SK-N-SH (cell line): ENCODE results near the gene GRIN1. TPM values are rescaled to one million over a fixed set of nuclear protein-coding genes. Genes with fewer than 3 reads are reported as not detected.

ENCODE experiments used
- CTCF ChIA-PET: fragments of 300-600, 350-600 bp; formaldehyde crosslinking; extraction: SDS; loops from one replicate; lab custom pipeline; 2021; lab: Yijun Ruan, JAX
- POLR2A ChIA-PET: fragments of 350-600 bp; sonication (Branson Sonifier 250); formaldehyde crosslinking; extraction: SDS; loops from one replicate; lab custom pipeline; 2020; ENCODE audit warnings: antibody characterized with exemption, inconsistent platforms; lab: Yijun Ruan, JAX
- DNase-seq: peaks from one replicate; pipeline ENCODE4 v3.0.0; 2012
- H2AFZ ChIP-seq: fragments of 200-600 bp; sonication (generic); 2 replicates; pipeline ENCODE4 v1.8.1; 2016; ENCODE audit warnings: antibody characterized with exemption, mild to moderate bottlenecking, low read depth
- H3F3A ChIP-seq: fragments of 200-600 bp; sonication (generic); replicated peaks from 2 replicates; pipeline ENCODE3; 2016; ENCODE audit warnings: antibody characterized with exemption, mild to moderate bottlenecking; ENCODE audit not compliant: insufficient read depth
- H3K27ac ChIP-seq, 2 experiments: fragments of 200-500 bp in 1 of 2; fragments of 200-600 bp in 1 of 2; sonication (Bioruptor generic) in 1 of 2; sonication (generic), shearing (Covaris generic) in 1 of 2; 2 replicates each; pipeline versions ENCODE4 v1.5.1 to v1.6.1; 2014 to 2016; ENCODE audit warnings: low read depth in 2 of 2, inconsistent platforms in 1 of 2, low read length in 1 of 2, mild to moderate bottlenecking in 1 of 2, mixed read lengths in 1 of 2
- H3K27me3 ChIP-seq: fragments of 200-600 bp; sonication (generic), shearing (Covaris generic); 2 replicates; pipeline ENCODE4 v1.6.1; 2016; ENCODE audit warnings: mixed run types; ENCODE audit not compliant: insufficient read depth
- H3K36me3 ChIP-seq, 2 experiments: fragments of 200-500 bp in 1 of 2; fragments of 200-600 bp in 1 of 2; sonication (Bioruptor generic) in 1 of 2; sonication (generic) in 1 of 2; replicated peaks in 1 of 2; 2 replicates each; pipeline versions ENCODE3 to v1.5.1; 2014 to 2016; ENCODE audit warnings: low read length in 1 of 2, mild to moderate bottlenecking in 1 of 2; ENCODE audit not compliant: insufficient read depth in 2 of 2, control insufficient read depth in 1 of 2
- H3K4me1 ChIP-seq, 2 experiments: fragments of 200-500 bp in 1 of 2; fragments of 200-600 bp in 1 of 2; sonication (Bioruptor generic) in 1 of 2; sonication (generic), shearing (Covaris generic) in 1 of 2; 2 replicates each; pipeline versions ENCODE4 v1.5.1 to v1.6.1; 2014 to 2016; ENCODE audit warnings: low read depth in 1 of 2, low read length in 1 of 2, mixed run types in 1 of 2; ENCODE audit not compliant: insufficient read depth in 2 of 2, control insufficient read depth in 1 of 2
- H3K4me2 ChIP-seq: fragments of 200-600 bp; sonication (generic), shearing (Covaris generic); 2 replicates; pipeline ENCODE4 v1.6.1; 2017; ENCODE audit warnings: mixed run types
- H3K4me3 ChIP-seq, 2 experiments: fragments of 200-500 bp in 1 of 2; fragments of 200-600 bp in 1 of 2; sonication (Bioruptor generic) in 1 of 2; sonication (generic), shearing (Covaris generic) in 1 of 2; 2 replicates each; pipeline versions ENCODE4 v1.5.1 to v1.8.1; 2014 to 2016; ENCODE audit warnings: low read depth in 2 of 2, inconsistent platforms in 1 of 2, low read length in 1 of 2, mild to moderate bottlenecking in 1 of 2, mixed read lengths in 1 of 2, moderate library complexity in 1 of 2
- H3K79me2 ChIP-seq: fragments of 200-600 bp; sonication (generic); 2 replicates; pipeline ENCODE4 v1.8.1; 2017; ENCODE audit warnings: mild to moderate bottlenecking; ENCODE audit not compliant: insufficient read depth
- H3K9ac ChIP-seq: fragments of 200-600 bp; sonication (generic); 2 replicates; pipeline ENCODE4 v1.6.1; 2017; ENCODE audit warnings: mixed run types
- H3K9me2 ChIP-seq: fragments of 200-600 bp; sonication (generic); 2 replicates; pipeline ENCODE4 v1.6.1; 2017; ENCODE audit warnings: mixed run types
- H3K9me3 ChIP-seq: fragments of 200-600 bp; sonication (generic); 2 replicates; pipeline ENCODE4 v1.6.1; 2017; ENCODE audit warnings: mixed run types, mild to moderate bottlenecking, moderate library complexity
- H4K20me1 ChIP-seq: fragments of 200-600 bp; sonication (generic); 2 replicates; pipeline ENCODE4 v1.6.1; 2017; ENCODE audit warnings: mild to moderate bottlenecking, mixed run types; ENCODE audit not compliant: insufficient read depth
- ELF1 ChIP-seq: IDR thresholded peaks from 2 replicates; pipeline ENCODE4 v1.4.0; 2012
- FOXJ3 ChIP-seq: sonication (generic); formaldehyde crosslinking; IDR thresholded peaks from 2 replicates; pipeline ENCODE4 v1.5.1; 2020; ENCODE audit warnings: mild to moderate bottlenecking, missing genetic modification reagents
- GABPA ChIP-seq: IDR thresholded peaks from 2 replicates; pipeline ENCODE4 v1.4.0; 2012; ENCODE audit warnings: low read depth, mild to moderate bottlenecking
- IRF3 ChIP-seq: fragments of 150-350 bp; IDR thresholded peaks from 2 replicates; pipeline ENCODE4 v1.6.1; 2016; ENCODE audit warnings: mild to moderate bottlenecking, low read depth, low read length
- MEF2A ChIP-seq: IDR thresholded peaks from 2 replicates; pipeline ENCODE4 v1.4.0; 2012; ENCODE audit warnings: low read depth, borderline replicate concordance
- MXI1 ChIP-seq: IDR thresholded peaks from 2 replicates; pipeline ENCODE4 v1.6.1; 2012; ENCODE audit warnings: mild to moderate bottlenecking, low read depth, low read length, improper control_type of control experiment
- NRF1 ChIP-seq: IDR thresholded peaks from 2 replicates; pipeline ENCODE4 v1.6.1; 2012; ENCODE audit warnings: low read depth, mild to moderate bottlenecking, low read length
- POLR2AphosphoS5 ChIP-seq: IDR thresholded peaks from 2 replicates; pipeline ENCODE4 v1.6.1; 2012; ENCODE audit warnings: low read depth, low read length
- RAD21 ChIP-seq: IDR thresholded peaks from 2 replicates; pipeline ENCODE4 v1.6.1; 2012; ENCODE audit warnings: mild to moderate bottlenecking, low read length
- REST ChIP-seq: IDR thresholded peaks from 2 replicates; pipeline ENCODE4 v1.6.1; 2012; ENCODE audit warnings: mild to moderate bottlenecking, low read depth, low read length, moderate library complexity
- RFX5 ChIP-seq: IDR thresholded peaks from 2 replicates; pipeline ENCODE4 v1.6.1; 2012; ENCODE audit warnings: mild to moderate bottlenecking, improper control_type of control experiment, low read length
- SIN3A ChIP-seq: IDR thresholded peaks from 2 replicates; pipeline ENCODE4 v1.6.1; 2012; ENCODE audit warnings: low read depth, mild to moderate bottlenecking, low read length, moderate library complexity, borderline replicate concordance
- SMC3 ChIP-seq: IDR thresholded peaks from 2 replicates; pipeline ENCODE4 v1.6.1; 2012; ENCODE audit warnings: low read depth, low read length, improper control_type of control experiment
- USF1 ChIP-seq: IDR thresholded peaks from 2 replicates; pipeline ENCODE4 v1.4.0; 2012; ENCODE audit warnings: low read depth, borderline replicate concordance
- YY1 ChIP-seq: IDR thresholded peaks from 2 replicates; pipeline ENCODE4 v1.4.0; 2012; ENCODE audit warnings: low read depth, mild to moderate bottlenecking
- WGBS: methylation state at CpG from one replicate; pipeline ENCODE4 v1.1.6; 2017; ENCODE audit warnings: low lambda C conversion rate; 5-methylcytosine and 5-hydroxymethylcytosine counted together
- polyA plus RNA-seq, 3 experiments: library from polyadenylated mRNA; depleted of rRNA; stranded (reverse); fragments of >200 nt; gene quantifications; 2 replicates each; pipeline ENCODE4 v1.2.3, GENCODE V29; 2012

Gene GRIN1
- polyA plus RNA-seq, 1 of the 3 experiments (the other 2 are of a cell fraction), result not detected

- no peaks in the 10 kb centered on the region for H3K79me2 ChIP-seq
- TF ChIP-seq MEF2A, result no peak
- no peak for TF ChIP-seq FOXJ3
- TF ChIP-seq GABPA, result no peak
- TF ChIP-seq, all 33 proteins: peak for 0
- Histone ChIP-seq H3K9me3 (no peaks in the 10 kb centered on the region), H3K4me2 (no peak overlapping the region), H3K27me3 (no peaks in the 10 kb centered on the region), H3K27ac (no peak overlapping the region), H3K9ac (no peak overlapping the region), H4K20me1 (no peaks in the 10 kb centered on the region), H3K36me3 (no peaks in the 10 kb centered on the region), H3F3A (no peaks in the 10 kb centered on the region), H2AFZ (no peak overlapping the region), H3K4me1 (peaks cover 0 to 3% of the 10 kb centered on the region in 2 experiments; a peak in 1 of 4 replicates), H3K4me3 (no peak overlapping the region), H3K9me2 (no peaks in the 10 kb centered on the region)
- DNase-seq, result no peak
- 52% methylated on average over 12 of the region's 19 CpGs for WGBS
- POLR2A ChIA-PET, result interaction anchor here (0.7 kb wide), 1 partner anchor 395 kb away, joined by 3 read pairs; no protein-coding TSS in a partner anchor
- CTCF ChIA-PET, result interaction anchor here (1.0 to 1.5 kb wide), 3 partner anchors 14 to 79 kb away, joined by 3 to 5 read pairs (median 4); partner anchors contain the start of genes RNF224 and TMEM210
Measured at GRCh38 chr9:137157618-137158415, 18.9 kb downstream of the GRIN1 start.

GRCh38 chr9:137158625-137159024 lies 19.7 kb downstream of the GRIN1 start:
- Histone ChIP-seq H3K27ac (no peak overlapping the region), H3K9me2 (no peaks in the 10 kb centered on the region), H3K79me2 (no peaks in the 10 kb centered on the region), H3K4me3 (no peak overlapping the region), H3F3A (no peaks in the 10 kb centered on the region), H3K27me3 (no peaks in the 10 kb centered on the region), H3K36me3 (no peaks in the 10 kb centered on the region), H3K4me2 (no peak overlapping the region), H3K4me1 (peaks cover 0 to 3% of the 10 kb centered on the region in 2 experiments; a peak in 1 of 4 replicates), H4K20me1 (no peaks in the 10 kb centered on the region), H3K9me3 (no peaks in the 10 kb centered on the region), H2AFZ (no peak overlapping the region), H3K9ac (no peak overlapping the region)
- DNase-seq, result no peak
- TF ChIP-seq IRF3 (no peak), SIN3A (no peak), YY1 (no peak), RAD21 (no peak), SMC3 (no peak), MXI1 (no peak), RFX5 (no peak), REST (no peak), ELF1 (no peak), NRF1 (no peak), USF1 (no peak), POLR2AphosphoS5 (no peak)
- ChIA-PET CTCF (interaction anchor here (1.0 to 1.5 kb wide), 2 partner anchors 13 to 69 kb away, joined by 3 to 4 read pairs; partner anchors contain the start of genes RNF224 and TMEM210), POLR2A (no interaction called here)
- WGBS, result 43% methylated on average over 4 of the region's 4 CpGs
